Spleen (tissue), 7 donors: ENCODE data around the gene BCOR.

Source experiments
- CTCF ChIP-seq, 11 experiments: fragments of 200-600 bp in 7 of 11; fragments of 450-650 bp in 4 of 11; sonication (generic) in 4 of 11; IDR thresholded peaks in 8 of 11; conservative IDR thresholded peaks in 3 of 11; 1 replicate in 7 of 11; 2 replicates in 4 of 11; pipeline versions ENCODE4 v1.4.0 to v1.8.0; 2016 to 2021; ENCODE audit warnings: antibody characterized with exemption in 11 of 11, inconsistent platforms in 4 of 11, mild to moderate bottlenecking in 1 of 11
- POLR2A ChIP-seq, 3 donors: fragments of 450-650 bp; IDR thresholded peaks; one replicate each; pipeline ENCODE4 v1.5.1; 2017; ENCODE audit warnings: antibody characterized with exemption in 3 of 3, mild to moderate bottlenecking in 1 of 3
- POLR2AphosphoS5 ChIP-seq, 3 donors: sonication (generic); formaldehyde crosslinking; IDR thresholded peaks; one replicate each; pipeline ENCODE4 v1.5.1; 2017; ENCODE audit warnings: antibody characterized with exemption in 3 of 3
- donor health status: DM: no; HTN: no; CAD: no; lungs with moderate emphysema.
- donor health status: DM: no; HTN: no; CAD: no.
- donor health status: DM: no; HTN: no; CAD: no.

- no peak for TF ChIP-seq POLR2A (IDR thresholded peaks at IDR 0.05)
- TF ChIP-seq POLR2AphosphoS5 (IDR thresholded peaks at IDR 0.05), result peak in 1 of 3 donors; percentile 52
- no peak for TF ChIP-seq CTCF (IDR thresholded peaks at IDR 0.05 in 8 of 11, conservative IDR thresholded peaks at IDR 0.05 in 3 of 11)
Measured at GRCh38 chrX:40083120-40083978, 14.4 kb downstream of the BCOR start.
